ENCODE results near the gene FCHSD1. TPM values are rescaled to one million over a fixed set of nuclear protein-coding genes. Genes with fewer than 3 reads are reported as not detected.

The FCHSD1 gene
- total and polyA plus RNA-seq, 10 of the 15 experiments (the other 5 are each of a cell fraction or from before 2014, with no cell fraction given), result 0.97 to 22.8 (median 10.7) TPM

GRCh38 chr5:141611289-141611688, 39.9 kb downstream of the FCHSD1 start:
- Histone ChIP-seq H4K20me1 (ENCODE audit: control insufficient read depth, insufficient read depth) (no peaks in the 10 kb centered on the region), H3K4me3 (no peak overlapping the region), H3K4me2 (ENCODE audit: control insufficient read depth, insufficient read depth) (no peak overlapping the region; the same call in 1 of the 2 replicates), H3K27me3 (replicated peaks in 1 of 2; ENCODE audit: control insufficient read depth in 2 of 2, insufficient read depth in 2 of 2, low read length in 1 of 2) (no peaks in the 10 kb centered on the region), H3K27ac (ENCODE audit: control insufficient read depth, insufficient read depth) (no peak overlapping the region), H3K79me2 (ENCODE audit: control insufficient read depth, insufficient read depth, low read length) (peaks cover 89% of the 10 kb centered on the region), H3K36me3 (ENCODE audit: control insufficient read depth in 2 of 2, insufficient read depth in 2 of 2, low read length in 1 of 2) (no peaks in the 10 kb centered on the region; a peak in 2 of 4 replicates), H3K9ac (ENCODE audit: control insufficient read depth, insufficient read depth, low read length) (no peak overlapping the region), H2AFZ (ENCODE audit: control insufficient read depth, low read depth, low read length) (no peak overlapping the region), H3K9me3 (replicated peaks; ENCODE audit: control insufficient read depth, insufficient read depth, low read length) (no peaks in the 10 kb centered on the region), H3K4me1 (ENCODE audit: control insufficient read depth, insufficient read depth, low read length) (peaks cover 8% of the 10 kb centered on the region)
- no TSS peak for BruUV-seq (replicated peaks)
- ChIA-PET SMC1A (ENCODE audit: uncharacterized antibody, unreplicated experiment) (interaction anchor here (1.4 to 14.0 kb wide), 3 partner anchors 13 to 22 kb away, joined by 3 to 245 read pairs (median 50); partner anchors contain the start of genes HDAC3 and RELL2), POLR2A (no interaction called here), RAD21 (ENCODE audit: unreplicated experiment) (interaction anchor here (1.7 to 9.9 kb wide), 2 partner anchors 10 to 18 kb away, joined by 4 to 299 read pairs; no protein-coding TSS in a partner anchor), CTCF (interaction anchor here (15.5 kb wide), 1 partner anchor 20 kb away, joined by 517 read pairs; no protein-coding TSS in a partner anchor)
- no peak for FAIRE-seq
- in situ Hi-C loops (cut with MboI) (loop anchor here (25.0 kb wide), 2 partner anchors 1199 to 1574 kb away; partner anchors contain the start of genes ANKHD1 and NRG2), intact Hi-C loops (cut with micrococcal nuclease; ENCODE audit: unreplicated experiment) (loop anchor here (10.0 kb wide), 1 partner anchor 896 kb away; no protein-coding TSS in a partner anchor)
- DNase-seq (ENCODE audit: low read depth, low spot score), result no peak
- no peak for ATAC-seq
- WGBS (ENCODE audit: insufficient coverage, insufficient replicate concordance, low lambda C conversion rate, missing lambda C conversion rate), result 75% methylated on average over 3 of the region's 3 CpGs
- no peak for TF ChIP-seq SIX5 (IDR thresholded peaks at IDR 0.05; ENCODE audit: low read depth, low read length, severe bottlenecking)
- TF ChIP-seq, protein P1, sequence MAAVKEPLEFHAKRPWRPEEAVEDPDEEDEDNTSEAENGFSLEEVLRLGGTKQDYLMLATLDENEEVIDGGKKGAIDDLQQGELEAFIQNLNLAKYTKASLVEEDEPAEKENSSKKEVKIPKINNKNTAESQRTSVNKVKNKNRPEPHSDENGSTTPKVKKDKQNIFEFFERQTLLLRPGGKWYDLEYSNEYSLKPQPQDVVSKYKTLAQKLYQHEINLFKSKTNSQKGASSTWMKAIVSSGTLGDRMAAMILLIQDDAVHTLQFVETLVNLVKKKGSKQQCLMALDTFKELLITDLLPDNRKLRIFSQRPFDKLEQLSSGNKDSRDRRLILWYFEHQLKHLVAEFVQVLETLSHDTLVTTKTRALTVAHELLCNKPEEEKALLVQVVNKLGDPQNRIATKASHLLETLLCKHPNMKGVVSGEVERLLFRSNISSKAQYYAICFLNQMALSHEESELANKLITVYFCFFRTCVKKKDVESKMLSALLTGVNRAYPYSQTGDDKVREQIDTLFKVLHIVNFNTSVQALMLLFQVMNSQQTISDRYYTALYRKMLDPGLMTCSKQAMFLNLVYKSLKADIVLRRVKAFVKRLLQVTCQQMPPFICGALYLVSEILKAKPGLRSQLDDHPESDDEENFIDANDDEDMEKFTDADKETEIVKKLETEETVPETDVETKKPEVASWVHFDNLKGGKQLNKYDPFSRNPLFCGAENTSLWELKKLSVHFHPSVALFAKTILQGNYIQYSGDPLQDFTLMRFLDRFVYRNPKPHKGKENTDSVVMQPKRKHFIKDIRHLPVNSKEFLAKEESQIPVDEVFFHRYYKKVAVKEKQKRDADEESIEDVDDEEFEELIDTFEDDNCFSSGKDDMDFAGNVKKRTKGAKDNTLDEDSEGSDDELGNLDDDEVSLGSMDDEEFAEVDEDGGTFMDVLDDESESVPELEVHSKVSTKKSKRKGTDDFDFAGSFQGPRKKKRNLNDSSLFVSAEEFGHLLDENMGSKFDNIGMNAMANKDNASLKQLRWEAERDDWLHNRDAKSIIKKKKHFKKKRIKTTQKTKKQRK (IDR thresholded peaks at IDR 0.05; ENCODE audit: low read depth, low read length), result no peak
- TF ChIP-seq, protein P2, sequence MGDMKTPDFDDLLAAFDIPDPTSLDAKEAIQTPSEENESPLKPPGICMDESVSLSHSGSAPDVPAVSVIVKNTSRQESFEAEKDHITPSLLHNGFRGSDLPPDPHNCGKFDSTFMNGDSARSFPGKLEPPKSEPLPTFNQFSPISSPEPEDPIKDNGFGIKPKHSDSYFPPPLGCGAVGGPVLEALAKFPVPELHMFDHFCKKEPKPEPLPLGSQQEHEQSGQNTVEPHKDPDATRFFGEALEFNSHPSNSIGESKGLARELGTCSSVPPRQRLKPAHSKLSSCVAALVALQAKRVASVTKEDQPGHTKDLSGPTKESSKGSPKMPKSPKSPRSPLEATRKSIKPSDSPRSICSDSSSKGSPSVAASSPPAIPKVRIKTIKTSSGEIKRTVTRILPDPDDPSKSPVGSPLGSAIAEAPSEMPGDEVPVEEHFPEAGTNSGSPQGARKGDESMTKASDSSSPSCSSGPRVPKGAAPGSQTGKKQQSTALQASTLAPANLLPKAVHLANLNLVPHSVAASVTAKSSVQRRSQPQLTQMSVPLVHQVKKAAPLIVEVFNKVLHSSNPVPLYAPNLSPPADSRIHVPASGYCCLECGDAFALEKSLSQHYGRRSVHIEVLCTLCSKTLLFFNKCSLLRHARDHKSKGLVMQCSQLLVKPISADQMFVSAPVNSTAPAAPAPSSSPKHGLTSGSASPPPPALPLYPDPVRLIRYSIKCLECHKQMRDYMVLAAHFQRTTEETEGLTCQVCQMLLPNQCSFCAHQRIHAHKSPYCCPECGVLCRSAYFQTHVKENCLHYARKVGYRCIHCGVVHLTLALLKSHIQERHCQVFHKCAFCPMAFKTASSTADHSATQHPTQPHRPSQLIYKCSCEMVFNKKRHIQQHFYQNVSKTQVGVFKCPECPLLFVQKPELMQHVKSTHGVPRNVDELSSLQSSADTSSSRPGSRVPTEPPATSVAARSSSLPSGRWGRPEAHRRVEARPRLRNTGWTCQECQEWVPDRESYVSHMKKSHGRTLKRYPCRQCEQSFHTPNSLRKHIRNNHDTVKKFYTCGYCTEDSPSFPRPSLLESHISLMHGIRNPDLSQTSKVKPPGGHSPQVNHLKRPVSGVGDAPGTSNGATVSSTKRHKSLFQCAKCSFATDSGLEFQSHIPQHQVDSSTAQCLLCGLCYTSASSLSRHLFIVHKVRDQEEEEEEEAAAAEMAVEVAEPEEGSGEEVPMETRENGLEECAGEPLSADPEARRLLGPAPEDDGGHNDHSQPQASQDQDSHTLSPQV (IDR thresholded peaks at IDR 0.05), result no peak
- TF ChIP-seq, protein P3, sequence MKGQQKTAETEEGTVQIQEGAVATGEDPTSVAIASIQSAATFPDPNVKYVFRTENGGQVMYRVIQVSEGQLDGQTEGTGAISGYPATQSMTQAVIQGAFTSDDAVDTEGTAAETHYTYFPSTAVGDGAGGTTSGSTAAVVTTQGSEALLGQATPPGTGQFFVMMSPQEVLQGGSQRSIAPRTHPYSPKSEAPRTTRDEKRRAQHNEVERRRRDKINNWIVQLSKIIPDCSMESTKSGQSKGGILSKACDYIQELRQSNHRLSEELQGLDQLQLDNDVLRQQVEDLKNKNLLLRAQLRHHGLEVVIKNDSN (IDR thresholded peaks at IDR 0.05; ENCODE audit: borderline replicate concordance, extremely low read length, insufficient read depth, low read depth, low read length), result no peak
- no peak for TF ChIP-seq MLLT1 (IDR thresholded peaks at IDR 0.05)
- no peak for TF ChIP-seq CHD4 (IDR thresholded peaks at IDR 0.05)
- TF ChIP-seq MTA3 (IDR thresholded peaks at IDR 0.05; ENCODE audit: borderline replicate concordance, low read length), result no peak
- TF ChIP-seq SMARCA5 (IDR thresholded peaks at IDR 0.05), result no peak
- TF ChIP-seq, protein P4, sequence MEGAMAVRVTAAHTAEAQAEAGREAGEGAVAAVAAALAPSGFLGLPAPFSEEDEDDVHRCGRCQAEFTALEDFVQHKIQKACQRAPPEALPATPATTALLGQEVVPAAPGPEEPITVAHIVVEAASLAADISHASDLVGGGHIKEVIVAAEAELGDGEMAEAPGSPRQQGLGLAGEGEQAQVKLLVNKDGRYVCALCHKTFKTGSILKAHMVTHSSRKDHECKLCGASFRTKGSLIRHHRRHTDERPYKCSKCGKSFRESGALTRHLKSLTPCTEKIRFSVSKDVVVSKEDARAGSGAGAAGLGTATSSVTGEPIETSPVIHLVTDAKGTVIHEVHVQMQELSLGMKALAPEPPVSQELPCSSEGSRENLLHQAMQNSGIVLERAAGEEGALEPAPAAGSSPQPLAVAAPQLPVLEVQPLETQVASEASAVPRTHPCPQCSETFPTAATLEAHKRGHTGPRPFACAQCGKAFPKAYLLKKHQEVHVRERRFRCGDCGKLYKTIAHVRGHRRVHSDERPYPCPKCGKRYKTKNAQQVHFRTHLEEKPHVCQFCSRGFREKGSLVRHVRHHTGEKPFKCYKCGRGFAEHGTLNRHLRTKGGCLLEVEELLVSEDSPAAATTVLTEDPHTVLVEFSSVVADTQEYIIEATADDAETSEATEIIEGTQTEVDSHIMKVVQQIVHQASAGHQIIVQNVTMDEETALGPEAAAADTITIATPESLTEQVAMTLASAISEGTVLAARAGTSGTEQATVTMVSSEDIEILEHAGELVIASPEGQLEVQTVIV (IDR thresholded peaks at IDR 0.05; ENCODE audit: borderline replicate concordance, partially characterized antibody), result no peak
- TF ChIP-seq TCF7 (IDR thresholded peaks at IDR 0.05; ENCODE audit: borderline replicate concordance), result no peak
